Activated CD8-positive, alpha-beta memory T cell treated with anti-CD3 and anti-CD28 coated beads, Interleukin-2, amount 10 ng/mL, durations not matched to agents 7 days and 5 days (primary cell): ENCODE measurements around the gene NRDE2. TPM values are rescaled to one million over a fixed set of nuclear protein-coding genes. Genes with fewer than 3 reads are reported as not detected.
A peak's percentile ranks its signal among the peaks of the same experiment; 100 is the strongest.

ENCODE experiments used
- ATAC-seq: fragments of 150-1000 bp; cut with Tn5 transposase; one replicate; pipeline ENCODE4 v1.10.0; 2021; ENCODE audit warnings: moderate library complexity
- CTCF ChIA-PET: fragments of 350-600 bp; sonication (Branson Sonifier 250); formaldehyde crosslinking; loops from one replicate; lab custom pipeline; 2021; ENCODE audit warnings: antibody characterized with exemption; lab: Charles Lee
- DNase-seq: peaks from one replicate; pipeline ENCODE4 v3.0.0-alpha.2; 2020
- H3K27ac Mint-ChIP-seq: one replicate; pipeline ENCODE4 v1.8.0; 2021; ENCODE audit warnings: mild to moderate bottlenecking, mixed read lengths
- H3K27me3 Mint-ChIP-seq: one replicate; pipeline ENCODE4 v1.8.0; 2021; ENCODE audit warnings: mixed read lengths
- H3K36me3 Mint-ChIP-seq: one replicate; pipeline ENCODE4 v1.8.0; 2021; ENCODE audit warnings: mild to moderate bottlenecking, mixed read lengths
- H3K4me1 Mint-ChIP-seq: one replicate; pipeline ENCODE4 v1.8.0; 2021; ENCODE audit warnings: mixed read lengths
- H3K4me3 Mint-ChIP-seq: one replicate; pipeline ENCODE4 v1.8.0; 2021; ENCODE audit warnings: mild to moderate bottlenecking, moderate library complexity, mixed read lengths
- H3K9me3 Mint-ChIP-seq: one replicate; pipeline ENCODE4 v1.8.0; 2022; ENCODE audit warnings: low read depth, mixed read lengths
- total RNA-seq, 2 experiments: library from RNA; stranded (reverse); gene quantifications; one replicate each; pipeline ENCODE4 v1.2.3, GENCODE V29; 2021

Gene NRDE2
- total RNA-seq, 2 experiments from 2014 or later, result 30.3 TPM

DNA sequence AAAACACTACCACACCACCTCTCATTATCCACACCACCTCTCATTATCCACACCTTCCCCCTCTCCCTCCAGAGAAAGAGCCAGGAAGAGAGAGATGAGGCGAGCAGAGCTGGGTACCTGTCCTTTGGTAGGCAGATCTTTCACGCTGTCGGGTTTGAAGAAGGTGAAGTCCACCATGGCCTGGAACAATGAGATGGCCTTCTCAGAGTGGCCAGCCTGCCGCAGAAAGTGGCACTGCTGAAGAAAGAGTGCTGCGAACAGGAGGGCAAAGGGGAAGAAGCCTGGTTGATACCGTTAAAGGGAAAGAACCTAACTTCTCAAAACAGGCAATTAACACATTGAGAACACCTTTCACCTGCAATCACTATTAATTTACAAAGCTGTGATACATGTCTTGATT, 30.6 kb downstream of the NRDE2 start:
- Mint-ChIP-seq H3K4me1 (peaks cover 14% of the 10 kb centered on the region), H3K27ac (peak overlapping the region; percentile 59), H3K4me3 (no peak overlapping the region), H3K9me3 (peaks cover 2% of the 10 kb centered on the region), H3K36me3 (peaks cover 17% of the 10 kb centered on the region), H3K27me3 (no peaks in the 10 kb centered on the region)
- peak; percentile 32 for ATAC-seq
- peak; percentile 37 for DNase-seq
- CTCF ChIA-PET, result interaction anchor here (0.8 to 4.1 kb wide), 7 partner anchors 18 to 458 kb away, joined by 3 to 20 read pairs (median 4); no protein-coding TSS in a partner anchor

DNA sequence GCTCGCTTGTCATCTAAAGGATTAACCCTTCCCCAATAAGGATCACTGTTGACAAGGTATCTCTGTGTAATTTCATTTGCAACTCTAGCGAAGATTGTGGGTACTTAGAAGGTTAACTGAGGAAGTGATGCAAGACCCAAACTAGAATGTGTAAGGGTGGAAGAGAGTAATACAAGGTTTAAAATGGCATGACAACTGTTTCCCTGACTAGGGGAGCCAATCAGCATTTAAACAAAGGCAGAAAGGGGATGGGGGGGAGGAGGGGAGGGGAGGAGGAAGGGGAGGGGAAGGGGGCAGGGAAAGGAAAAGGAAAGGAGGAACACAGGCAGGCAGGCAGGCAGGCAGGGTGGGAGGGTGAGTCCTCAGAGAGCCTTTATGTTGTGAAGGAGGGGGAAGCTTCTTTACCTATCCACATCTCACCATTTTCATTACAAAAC, 31.1 kb downstream of the NRDE2 start:
- Mint-ChIP-seq H3K9me3 (peaks cover 2% of the 10 kb centered on the region), H3K4me1 (peaks cover 14% of the 10 kb centered on the region), H3K36me3 (peaks cover 17% of the 10 kb centered on the region), H3K4me3 (no peak overlapping the region), H3K27me3 (no peaks in the 10 kb centered on the region), H3K27ac (peak overlapping the region; percentile 73)
- CTCF ChIA-PET, result interaction anchor here (2.1 to 4.1 kb wide), 2 partner anchors 99 to 458 kb away, joined by 10 to 20 read pairs; no protein-coding TSS in a partner anchor
- ATAC-seq (peak; percentile 53), DNase-seq (peak; percentile 27)

DNA sequence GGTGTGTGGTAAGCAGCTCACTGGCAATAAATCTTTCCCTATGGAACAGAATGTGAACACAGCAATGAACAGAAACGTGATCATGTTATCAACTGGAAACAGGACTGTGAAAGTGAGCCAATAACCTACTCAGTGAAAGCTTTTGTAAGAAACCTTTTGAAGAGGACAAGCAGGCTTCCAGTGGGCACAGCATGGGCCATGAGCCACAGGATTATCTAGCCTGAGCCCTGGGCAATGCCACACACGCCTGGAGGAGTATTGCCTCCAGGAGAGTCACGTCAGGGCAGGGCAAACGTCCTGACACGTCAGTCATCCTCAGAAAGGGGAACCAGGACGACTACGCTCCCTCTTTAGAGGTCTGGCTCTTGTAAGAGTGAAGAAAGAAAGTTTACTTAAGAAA, 32.3 kb downstream of the NRDE2 start:
- Mint-ChIP-seq H3K4me1 (peaks cover 6% of the 10 kb centered on the region), H3K36me3 (peaks cover 19% of the 10 kb centered on the region), H3K4me3 (no peak overlapping the region), H3K9me3 (peaks cover 2% of the 10 kb centered on the region), H3K27ac (no peak overlapping the region), H3K27me3 (no peaks in the 10 kb centered on the region)
- no peak for ATAC-seq
- peak; percentile 22 for DNase-seq
- CTCF ChIA-PET, result interaction anchor here (0.8 to 1.8 kb wide), 2 partner anchors 10 to 100 kb away, joined by 4 to 8 read pairs; no protein-coding TSS in a partner anchor

DNA sequence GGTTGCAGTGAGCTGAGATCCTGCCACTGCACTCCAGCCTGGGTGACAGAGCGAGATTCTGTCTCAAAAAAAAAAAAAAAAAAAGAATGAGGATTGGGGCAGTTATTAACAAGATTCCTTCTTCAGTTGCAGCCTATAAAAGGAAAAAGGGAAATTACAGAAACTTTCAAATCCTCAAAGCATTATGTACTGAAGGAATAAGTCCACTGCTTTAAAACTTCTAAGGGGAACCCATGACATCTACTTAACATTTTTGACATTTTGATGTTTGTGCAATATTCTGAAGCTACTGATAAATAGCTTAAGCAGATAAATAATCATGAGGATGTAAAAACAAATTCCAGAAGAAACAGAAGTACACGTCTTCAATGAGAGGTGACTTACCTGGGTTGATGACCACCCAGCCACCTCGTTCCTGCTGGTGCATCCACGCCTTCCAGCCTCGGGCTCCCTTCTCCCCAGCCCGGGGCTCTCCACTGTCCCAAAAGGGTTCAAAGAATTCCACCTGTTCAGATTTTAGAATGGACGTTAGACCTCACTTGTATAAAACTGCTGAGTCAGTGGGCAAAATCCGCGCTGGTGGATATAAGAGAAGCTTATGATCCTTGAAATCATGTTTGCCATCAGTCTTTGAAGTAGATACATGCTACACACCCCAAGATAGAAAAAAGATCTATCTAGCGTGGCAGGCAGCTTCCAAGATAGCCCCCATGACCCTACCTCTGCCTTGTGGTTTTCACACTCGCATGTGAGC, 33.7 kb downstream of the NRDE2 start:
- H3K36me3 Mint-ChIP-seq, result peaks cover 15% of the 10 kb centered on the region
- peaks cover 2% of the 10 kb centered on the region for H3K9me3 Mint-ChIP-seq
- no peak overlapping the region for H3K27ac Mint-ChIP-seq
- H3K4me1 Mint-ChIP-seq, result peaks cover 6% of the 10 kb centered on the region
- H3K27me3 Mint-ChIP-seq, result no peaks in the 10 kb centered on the region
- H3K4me3 Mint-ChIP-seq, result no peak overlapping the region
- DNase-seq (peak; percentile 19), ATAC-seq (no peak)
- CTCF ChIA-PET, result interaction anchor here (1.8 kb wide), 1 partner anchor 9 kb away, joined by 8 read pairs; no protein-coding TSS in a partner anchor

DNA sequence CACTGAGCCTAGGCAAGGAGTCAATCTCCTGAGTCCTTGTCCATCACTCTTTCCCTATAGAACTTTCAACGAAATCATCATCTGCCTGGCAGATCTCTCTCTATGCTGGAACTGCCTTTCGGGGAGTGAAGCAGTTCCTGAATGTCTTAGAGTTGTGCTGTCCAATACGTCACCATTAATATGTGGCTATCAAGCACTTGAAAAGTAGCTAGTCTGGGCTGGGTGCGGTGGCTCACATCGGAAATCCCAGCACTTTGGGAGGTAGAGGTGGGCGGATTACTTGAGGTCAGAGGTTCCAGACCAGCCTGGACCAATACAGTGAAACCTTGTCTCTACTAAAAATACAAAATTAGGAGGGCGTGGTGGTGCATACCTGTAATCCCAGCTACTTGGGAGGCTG, 35.1 kb downstream of the NRDE2 start:
- Mint-ChIP-seq H3K27ac (no peak overlapping the region), H3K4me3 (no peak overlapping the region), H3K36me3 (peaks cover 12% of the 10 kb centered on the region), H3K4me1 (peaks cover 6% of the 10 kb centered on the region), H3K27me3 (no peaks in the 10 kb centered on the region), H3K9me3 (peaks cover 2% of the 10 kb centered on the region)
- ATAC-seq (no peak), DNase-seq (peak; percentile 16)
- CTCF ChIA-PET, result no interaction called here

DNA sequence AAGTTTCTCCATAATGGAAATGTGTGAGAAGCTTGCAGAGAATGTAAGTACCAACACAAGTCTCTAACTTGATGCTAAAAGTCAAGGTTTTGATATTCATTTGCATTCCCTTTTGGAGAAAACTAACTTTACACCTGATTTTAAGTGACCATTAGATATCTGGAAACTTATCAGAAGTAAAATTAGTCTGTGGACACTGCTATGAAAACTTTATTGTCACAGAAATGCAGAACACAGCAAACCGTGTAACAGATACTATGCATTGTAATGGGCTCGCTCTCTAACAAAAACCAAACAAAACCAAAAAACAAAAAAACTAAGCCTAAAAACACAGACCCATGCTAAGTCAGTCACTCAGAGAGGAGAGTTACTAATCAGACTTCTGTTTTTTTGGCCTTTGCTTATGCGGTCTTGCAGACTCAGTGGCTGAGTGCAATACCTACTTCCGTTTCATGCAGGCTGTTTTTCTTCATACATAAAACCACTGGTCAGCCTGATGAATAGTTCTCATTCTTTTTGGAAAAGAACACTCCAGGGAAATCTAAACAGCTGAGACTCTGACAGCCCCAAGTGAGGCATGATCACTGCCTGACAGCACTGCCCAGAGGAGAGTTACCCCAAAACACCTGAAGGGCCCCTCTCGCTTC, 35.7 kb downstream of the NRDE2 start:
- H3K4me1 Mint-ChIP-seq, result peaks cover 6% of the 10 kb centered on the region
- no peak for DNase-seq
- CTCF ChIA-PET, result no interaction called here
- peaks cover 2% of the 10 kb centered on the region for H3K9me3 Mint-ChIP-seq
- ATAC-seq, result no peak
- H3K36me3 Mint-ChIP-seq, result peaks cover 12% of the 10 kb centered on the region
- no peak overlapping the region for H3K27ac Mint-ChIP-seq
- no peaks in the 10 kb centered on the region for H3K27me3 Mint-ChIP-seq
- no peak overlapping the region for H3K4me3 Mint-ChIP-seq

DNA sequence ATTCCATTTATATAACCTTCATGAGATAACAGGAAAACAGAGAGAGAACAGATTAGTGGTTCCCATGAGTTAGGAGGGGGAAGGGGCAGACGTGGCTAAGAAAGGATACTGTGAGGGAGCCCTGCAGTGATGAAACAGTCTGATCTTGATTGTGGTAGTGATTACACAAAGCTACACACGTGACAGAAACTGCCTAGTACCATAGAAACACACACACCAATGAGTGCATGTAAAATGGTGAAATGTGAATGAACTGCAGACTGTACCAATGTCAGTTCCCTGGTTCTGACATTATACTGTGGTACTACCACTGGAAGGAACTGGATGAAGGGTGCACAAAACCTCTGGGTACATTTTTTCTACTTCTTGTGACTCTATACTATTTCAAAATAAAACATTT, 36.9 kb downstream of the NRDE2 start:
- ATAC-seq (no peak), DNase-seq (peak; percentile 15)
- no peak overlapping the region for H3K27ac Mint-ChIP-seq
- H3K27me3 Mint-ChIP-seq, result no peaks in the 10 kb centered on the region
- no peak overlapping the region for H3K4me3 Mint-ChIP-seq
- CTCF ChIA-PET, result no interaction called here
- H3K9me3 Mint-ChIP-seq, result no peaks in the 10 kb centered on the region
- no peaks in the 10 kb centered on the region for H3K4me1 Mint-ChIP-seq
- H3K36me3 Mint-ChIP-seq, result peaks cover 12% of the 10 kb centered on the region

DNA sequence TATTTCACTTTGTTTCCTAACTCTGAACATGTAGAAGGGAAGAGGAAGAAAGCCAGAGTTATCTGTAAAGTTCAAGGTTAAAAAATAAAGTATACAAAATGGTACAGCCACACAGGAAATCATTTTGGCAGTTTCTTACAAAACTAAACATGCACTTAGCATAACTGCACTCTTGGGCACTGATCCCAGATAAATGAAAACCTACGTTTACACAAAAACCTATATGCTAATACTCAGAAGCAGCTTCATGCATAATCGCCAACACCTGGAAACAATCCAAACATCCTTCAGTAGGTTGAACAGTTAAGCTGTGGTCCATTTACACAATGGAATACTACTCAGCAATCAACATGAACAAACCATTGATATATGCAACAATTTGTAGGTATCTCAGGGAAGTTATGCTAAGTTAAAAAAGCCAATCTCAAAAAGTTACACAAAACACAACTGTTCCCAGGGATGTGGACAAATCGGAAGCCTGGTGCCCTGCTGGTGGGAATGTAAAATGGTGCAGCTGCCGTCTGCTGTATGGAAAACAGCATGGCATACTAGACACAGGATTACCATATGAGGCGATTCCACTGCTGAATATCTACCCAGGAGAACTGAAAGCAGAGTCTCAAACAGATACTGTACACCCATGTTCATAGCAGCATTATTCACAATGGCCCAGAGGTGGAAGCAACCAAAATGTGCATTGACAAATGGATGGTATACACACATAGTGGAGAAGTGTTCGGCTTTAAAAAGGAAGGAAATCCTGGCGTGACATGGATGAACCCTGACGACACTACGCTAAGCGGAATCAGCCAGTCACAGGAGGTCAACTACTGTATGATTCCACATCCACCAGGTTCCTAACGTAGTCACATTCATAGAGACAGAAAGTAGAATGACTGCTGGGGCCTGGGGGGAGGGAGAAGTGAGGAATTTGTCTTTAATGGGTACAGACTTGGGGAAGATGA, 37.7 kb downstream of the NRDE2 start:
- no peaks in the 10 kb centered on the region for H3K27me3 Mint-ChIP-seq
- peak; percentile 19 for DNase-seq
- H3K36me3 Mint-ChIP-seq, result peaks cover 12% of the 10 kb centered on the region
- H3K27ac Mint-ChIP-seq, result no peak overlapping the region
- H3K4me1 Mint-ChIP-seq, result no peaks in the 10 kb centered on the region
- CTCF ChIA-PET, result no interaction called here
- H3K9me3 Mint-ChIP-seq, result no peaks in the 10 kb centered on the region
- no peak overlapping the region for H3K4me3 Mint-ChIP-seq
- no peak for ATAC-seq

DNA sequence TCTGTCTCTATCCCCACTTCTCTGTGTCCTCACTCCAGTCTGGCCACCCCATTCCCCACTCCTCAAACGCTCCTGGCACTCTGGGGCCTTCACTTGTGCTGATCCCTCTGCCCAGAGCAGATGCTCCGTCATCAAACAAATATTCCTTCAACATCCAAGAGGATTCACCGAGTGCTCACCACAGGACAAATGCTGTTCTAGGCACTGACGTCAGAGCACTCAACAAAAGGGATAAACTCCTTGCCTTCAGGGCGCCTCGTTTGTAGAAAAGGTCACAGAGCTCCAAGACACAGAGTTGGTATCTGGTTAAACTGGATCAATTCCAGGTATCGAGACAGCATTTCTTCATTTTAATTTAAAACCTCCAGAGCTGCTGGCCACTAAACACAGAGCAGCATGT, 40.0 kb downstream of the NRDE2 start:
- Mint-ChIP-seq H3K27me3 (no peaks in the 10 kb centered on the region), H3K4me1 (no peaks in the 10 kb centered on the region), H3K9me3 (no peaks in the 10 kb centered on the region), H3K27ac (no peak overlapping the region), H3K36me3 (peaks cover 16% of the 10 kb centered on the region), H3K4me3 (no peak overlapping the region)
- CTCF ChIA-PET, result interaction anchor here (0.6 kb wide), 1 partner anchor 51 kb away, joined by 3 read pairs; no protein-coding TSS in a partner anchor
- ATAC-seq (no peak), DNase-seq (no peak)

- Mint-ChIP-seq H3K36me3 (peaks cover 15% of the 10 kb centered on the region), H3K9me3 (no peaks in the 10 kb centered on the region), H3K4me3 (no peak overlapping the region), H3K4me1 (no peaks in the 10 kb centered on the region), H3K27me3 (no peaks in the 10 kb centered on the region), H3K27ac (no peak overlapping the region)
- no peak for DNase-seq
- CTCF ChIA-PET, result no interaction called here
- no peak for ATAC-seq
These were observed 41.3 kb downstream of the NRDE2 start for GRCh38 chr14:90290337-90291011.

DNA sequence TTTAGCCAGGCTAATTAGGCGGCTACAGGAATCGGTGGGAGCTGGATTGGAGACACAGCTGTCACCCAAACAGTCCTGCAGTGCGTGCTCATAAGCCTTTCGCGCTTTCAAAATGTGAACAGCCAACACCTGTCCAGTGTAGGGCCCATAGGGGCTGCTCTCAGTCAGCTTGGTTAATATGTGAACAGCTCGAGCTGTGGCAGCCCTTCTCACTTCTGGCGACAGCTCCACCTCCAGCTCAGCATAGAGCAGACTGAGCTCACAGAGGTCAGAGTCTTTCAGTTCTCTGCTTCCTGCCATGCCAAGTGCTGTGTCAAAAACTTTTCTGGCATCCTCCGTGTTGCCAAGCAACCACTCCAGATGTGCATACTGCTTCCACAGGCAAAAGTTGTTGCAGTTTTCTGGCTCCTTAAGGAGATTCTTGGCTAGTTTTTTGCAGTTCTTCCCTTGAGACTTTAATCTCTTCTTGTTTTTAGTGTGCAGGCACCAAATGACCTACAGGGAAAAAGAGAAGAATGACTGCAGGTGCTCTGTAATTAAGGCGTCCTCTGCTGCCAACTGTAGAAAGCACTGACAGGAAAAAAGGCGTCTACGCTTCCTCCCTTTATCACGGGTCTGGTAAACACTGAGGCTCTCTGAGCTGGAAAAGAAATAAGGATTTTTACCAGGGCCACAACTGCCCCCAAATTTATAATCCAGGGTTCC, 42.9 kb downstream of the NRDE2 start:
- no peak for ATAC-seq
- H3K36me3 Mint-ChIP-seq, result peaks cover 10% of the 10 kb centered on the region

GRCh38 chr14:90287791-90288190, 44.0 kb downstream of the NRDE2 start:
- ATAC-seq, result no peak
- H3K4me1 Mint-ChIP-seq, result no peaks in the 10 kb centered on the region
- no peak for DNase-seq
- peaks cover 10% of the 10 kb centered on the region for H3K36me3 Mint-ChIP-seq
- H3K4me3 Mint-ChIP-seq, result no peak overlapping the region
- H3K27ac Mint-ChIP-seq, result no peak overlapping the region
- H3K9me3 Mint-ChIP-seq, result no peaks in the 10 kb centered on the region
- CTCF ChIA-PET, result no interaction called here
- no peaks in the 10 kb centered on the region for H3K27me3 Mint-ChIP-seq

More for the DNA sequence above, 42.9 kb downstream of the NRDE2 start:
- Mint-ChIP-seq H3K4me1 (no peaks in the 10 kb centered on the region), H3K9me3 (no peaks in the 10 kb centered on the region), H3K27me3 (no peaks in the 10 kb centered on the region), H3K4me3 (no peak overlapping the region), H3K27ac (no peak overlapping the region)
- DNase-seq, result no peak
- CTCF ChIA-PET, result interaction anchor here (1.2 to 1.7 kb wide), 4 partner anchors 10 to 469 kb away, joined by 3 to 8 read pairs (median 4); no protein-coding TSS in a partner anchor
